ENCODE data around the gene MAP2K5.

The MAP2K5 gene

DNA sequence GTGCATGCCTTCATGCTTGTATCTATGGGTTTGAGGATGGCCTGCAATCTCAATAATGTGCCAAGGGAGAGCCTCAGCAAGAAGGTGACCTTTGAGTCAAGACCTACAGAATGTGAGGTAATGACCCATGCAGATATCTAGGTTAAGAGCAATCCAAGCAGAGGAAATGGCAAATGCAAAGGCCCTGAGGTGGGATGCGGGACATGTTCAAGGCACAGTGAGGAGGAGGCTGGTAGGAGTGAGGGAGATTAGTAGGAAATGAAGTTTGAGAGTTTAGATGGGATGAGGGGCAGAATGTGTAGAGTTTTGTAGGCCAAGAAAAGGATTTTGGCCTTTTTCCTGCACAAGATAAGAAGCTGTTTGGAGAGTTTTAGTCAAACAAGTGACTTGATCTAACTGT lies 4.7 kb upstream of the MAP2K5 start:
- TF ChIP-seq, protein P1, sequence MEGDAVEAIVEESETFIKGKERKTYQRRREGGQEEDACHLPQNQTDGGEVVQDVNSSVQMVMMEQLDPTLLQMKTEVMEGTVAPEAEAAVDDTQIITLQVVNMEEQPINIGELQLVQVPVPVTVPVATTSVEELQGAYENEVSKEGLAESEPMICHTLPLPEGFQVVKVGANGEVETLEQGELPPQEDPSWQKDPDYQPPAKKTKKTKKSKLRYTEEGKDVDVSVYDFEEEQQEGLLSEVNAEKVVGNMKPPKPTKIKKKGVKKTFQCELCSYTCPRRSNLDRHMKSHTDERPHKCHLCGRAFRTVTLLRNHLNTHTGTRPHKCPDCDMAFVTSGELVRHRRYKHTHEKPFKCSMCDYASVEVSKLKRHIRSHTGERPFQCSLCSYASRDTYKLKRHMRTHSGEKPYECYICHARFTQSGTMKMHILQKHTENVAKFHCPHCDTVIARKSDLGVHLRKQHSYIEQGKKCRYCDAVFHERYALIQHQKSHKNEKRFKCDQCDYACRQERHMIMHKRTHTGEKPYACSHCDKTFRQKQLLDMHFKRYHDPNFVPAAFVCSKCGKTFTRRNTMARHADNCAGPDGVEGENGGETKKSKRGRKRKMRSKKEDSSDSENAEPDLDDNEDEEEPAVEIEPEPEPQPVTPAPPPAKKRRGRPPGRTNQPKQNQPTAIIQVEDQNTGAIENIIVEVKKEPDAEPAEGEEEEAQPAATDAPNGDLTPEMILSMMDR (conservative IDR thresholded peaks at IDR 0.05) = no peak
- no peak overlapping the region for H3K27ac ChIP-seq

DNA sequence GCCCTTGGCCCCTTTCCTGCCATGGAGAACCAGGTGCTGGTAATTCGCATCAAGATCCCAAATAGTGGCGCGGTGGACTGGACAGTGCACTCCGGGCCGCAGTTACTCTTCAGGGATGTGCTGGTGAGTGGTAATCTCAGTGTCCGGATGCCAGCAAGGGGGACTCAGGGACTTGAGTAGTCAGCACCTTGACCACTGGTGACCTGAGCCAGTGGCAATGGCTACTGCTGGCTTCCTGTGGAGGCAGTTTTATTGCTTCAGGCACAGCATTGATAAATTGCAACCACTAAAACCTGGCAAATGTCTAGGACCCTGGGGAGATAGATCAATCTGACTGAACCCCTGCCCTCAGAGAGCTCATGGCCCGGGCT lies 830 bp downstream of the MAP2K5 start:
- peak overlapping the region; percentile 95 for H3K27ac ChIP-seq
- TF ChIP-seq, protein P1 (conservative IDR thresholded peaks at IDR 0.05) = no peak

DNA sequence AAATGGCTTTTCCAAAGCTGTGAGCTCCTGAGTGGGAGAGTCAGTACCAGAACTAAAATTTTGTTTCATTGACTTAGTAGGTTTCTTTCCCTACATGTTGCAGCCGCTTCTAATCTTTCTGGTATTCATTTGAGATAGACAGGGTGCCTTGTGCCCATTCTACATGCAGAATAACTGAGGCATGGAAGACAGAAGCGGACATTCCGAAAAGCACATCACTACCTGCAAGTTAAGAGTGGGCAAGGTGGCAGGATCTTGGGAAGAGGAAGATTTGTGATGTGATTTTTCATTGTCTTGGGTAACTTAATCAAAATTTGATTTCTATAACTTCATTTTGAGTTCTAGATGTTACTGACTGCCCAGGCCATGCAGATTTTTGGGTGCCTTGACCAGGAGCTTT lies 2.0 kb downstream of the MAP2K5 start:
- no peak overlapping the region for H3K27ac ChIP-seq
- TF ChIP-seq, protein P1 (conservative IDR thresholded peaks at IDR 0.05) = no peak

DNA sequence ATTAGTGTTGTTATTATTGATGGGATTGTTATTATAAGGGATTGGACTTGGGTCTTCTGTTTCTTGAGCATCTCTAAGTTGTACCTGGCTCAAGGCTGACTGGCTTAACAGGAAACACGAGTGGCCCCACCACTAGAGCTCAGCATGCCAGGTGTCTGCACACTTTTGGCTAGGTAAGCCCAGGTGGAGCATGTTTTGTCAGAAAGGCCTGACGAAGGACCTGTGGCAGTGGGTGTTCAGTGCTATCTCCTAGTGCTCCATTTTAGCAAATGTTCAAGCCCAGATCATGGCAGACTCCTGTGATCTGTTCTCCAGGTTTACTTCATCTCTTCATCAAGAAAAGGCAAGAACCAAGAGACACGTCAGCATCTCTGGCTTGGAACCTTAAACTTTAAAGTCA lies 3.4 kb downstream of the MAP2K5 start:
- H3K27ac ChIP-seq = peak overlapping the region; percentile 81
- TF ChIP-seq, protein P1 (conservative IDR thresholded peaks at IDR 0.05) = no peak

DNA sequence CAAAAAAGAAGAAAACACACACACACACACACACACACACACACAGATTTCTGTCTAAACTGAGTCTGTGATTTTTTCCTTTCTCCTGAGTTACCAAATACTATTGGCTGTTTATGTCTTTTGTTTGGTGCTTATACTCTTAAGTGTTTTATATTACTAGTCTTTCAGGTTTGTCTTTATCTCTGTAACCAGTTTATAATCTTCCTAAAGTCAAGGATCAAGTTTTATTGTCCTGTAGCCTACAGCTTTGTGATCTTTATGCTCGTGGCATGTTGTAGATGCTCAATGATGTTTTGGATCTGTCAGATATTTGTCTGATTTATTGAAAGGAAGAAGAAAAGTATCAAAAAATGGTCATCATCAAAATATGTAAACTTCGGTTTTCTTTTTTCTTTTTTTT lies 4.6 kb downstream of the MAP2K5 start:
- H3K27ac ChIP-seq = peak overlapping the region; percentile 81
- TF ChIP-seq, protein P1 (conservative IDR thresholded peaks at IDR 0.05) = no peak

DNA sequence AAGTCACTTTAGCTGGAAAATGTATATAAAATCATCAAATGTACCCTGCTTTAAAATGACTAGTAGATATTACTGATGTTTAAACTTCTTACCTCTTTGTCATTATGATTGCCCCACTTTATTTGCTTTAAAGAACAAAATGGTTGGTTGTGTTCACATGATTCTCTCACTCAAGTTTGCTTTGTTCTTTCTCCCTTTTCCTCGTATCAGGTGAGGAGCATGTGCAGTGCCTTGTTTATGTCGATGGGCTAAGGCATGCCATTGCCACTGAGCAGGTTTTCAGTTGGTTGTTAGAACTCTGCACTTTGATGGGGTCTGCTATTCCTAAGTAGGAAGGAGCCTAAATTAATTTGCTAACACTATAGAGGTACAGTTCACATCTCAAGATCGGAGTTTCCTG lies 5.3 kb downstream of the MAP2K5 start:
- TF ChIP-seq, protein P1 (conservative IDR thresholded peaks at IDR 0.05) = no peak

DNA sequence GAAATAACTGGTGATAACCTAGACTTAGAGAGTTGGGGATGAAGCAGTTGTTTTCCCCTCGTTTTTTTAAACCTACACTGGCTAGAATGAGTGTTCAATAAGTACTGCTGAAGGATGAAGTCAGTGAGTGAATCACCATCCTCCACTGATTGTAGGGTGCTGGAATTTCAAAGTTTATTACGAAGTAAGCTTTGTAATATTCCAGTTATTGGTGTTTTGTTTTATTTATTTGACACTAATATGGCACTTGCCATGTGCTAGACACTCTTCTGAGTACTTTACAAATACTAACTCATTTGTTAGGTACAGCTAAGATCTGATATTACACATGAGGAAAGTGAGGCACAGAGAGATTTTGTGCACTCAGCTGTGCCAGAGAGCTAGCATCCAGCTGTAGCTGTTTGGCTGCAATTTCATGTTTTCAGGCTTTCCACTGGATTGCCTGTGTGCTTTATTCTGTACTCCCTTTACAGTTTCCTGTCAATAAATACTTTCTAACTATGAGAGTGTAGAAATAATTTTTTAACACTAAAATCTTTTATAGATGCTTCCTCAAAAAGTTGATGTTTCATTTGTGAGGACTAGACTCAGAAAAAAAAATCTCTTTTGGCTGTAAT lies 5.8 kb downstream of the MAP2K5 start:
- TF ChIP-seq, protein P1 (conservative IDR thresholded peaks at IDR 0.05) = no peak

More for the DNA sequence above, 5.3 kb downstream of the MAP2K5 start:
- peak overlapping the region; percentile 81 for H3K27ac ChIP-seq

More for the DNA sequence above, 5.8 kb downstream of the MAP2K5 start:
- H3K27ac ChIP-seq = peak overlapping the region; percentile 81
